Measurements from ENCODE around the gene PLCB4.

PLCB4 gene

GRCh38 chr20:9203081-9203447, 134.2 kb downstream of the PLCB4 start:
- TF ChIP-seq CTCF (IDR thresholded peaks at IDR 0.05; ENCODE audit: borderline replicate concordance, control extremely low read depth, extremely low read depth, insufficient read depth, missing control alignments): no peak
- in situ Hi-C loops (cut with MboI; ENCODE audit: low sequenced_read_pairs, unreplicated experiment): no loop called here
- DNase-seq (ENCODE audit: low spot score): no peak

- in situ Hi-C loops (cut with MboI; ENCODE audit: low sequenced_read_pairs, unreplicated experiment): no loop called here
- TF ChIP-seq CTCF (IDR thresholded peaks at IDR 0.05; ENCODE audit: borderline replicate concordance, control extremely low read depth, extremely low read depth, insufficient read depth, missing control alignments): no peak
- DNase-seq (ENCODE audit: low spot score): no peak
These were observed 136.1 kb downstream of the PLCB4 start for GRCh38 chr20:9204979-9205378.

- in situ Hi-C loops (cut with MboI; ENCODE audit: low sequenced_read_pairs, unreplicated experiment): no loop called here
- DNase-seq (ENCODE audit: low spot score): no peak
- no peak for TF ChIP-seq CTCF (IDR thresholded peaks at IDR 0.05; ENCODE audit: borderline replicate concordance, control extremely low read depth, extremely low read depth, insufficient read depth, missing control alignments)
These were observed 137.6 kb downstream of the PLCB4 start for GRCh38 chr20:9206486-9206885.

GRCh38 chr20:9207253-9207652, 138.4 kb downstream of the PLCB4 start:
- in situ Hi-C loops (cut with MboI; ENCODE audit: low sequenced_read_pairs, unreplicated experiment): no loop called here
- TF ChIP-seq CTCF (IDR thresholded peaks at IDR 0.05; ENCODE audit: borderline replicate concordance, control extremely low read depth, extremely low read depth, insufficient read depth, missing control alignments): no peak
- no peak for DNase-seq (ENCODE audit: low spot score)

- in situ Hi-C loops (cut with MboI; ENCODE audit: low sequenced_read_pairs, unreplicated experiment): no loop called here
- no peak for DNase-seq (ENCODE audit: low spot score)
- TF ChIP-seq CTCF (IDR thresholded peaks at IDR 0.05; ENCODE audit: borderline replicate concordance, control extremely low read depth, extremely low read depth, insufficient read depth, missing control alignments): no peak
These were observed 141.5 kb downstream of the PLCB4 start for GRCh38 chr20:9210356-9210755.

GRCh38 chr20:9211016-9211760, 142.3 kb downstream of the PLCB4 start:
- no peak for DNase-seq (ENCODE audit: low spot score)
- no peak for TF ChIP-seq CTCF (IDR thresholded peaks at IDR 0.05; ENCODE audit: borderline replicate concordance, control extremely low read depth, extremely low read depth, insufficient read depth, missing control alignments)
- in situ Hi-C loops (cut with MboI; ENCODE audit: low sequenced_read_pairs, unreplicated experiment): no loop called here
